ENCODE results near the gene NDUFS5.

DNA sequence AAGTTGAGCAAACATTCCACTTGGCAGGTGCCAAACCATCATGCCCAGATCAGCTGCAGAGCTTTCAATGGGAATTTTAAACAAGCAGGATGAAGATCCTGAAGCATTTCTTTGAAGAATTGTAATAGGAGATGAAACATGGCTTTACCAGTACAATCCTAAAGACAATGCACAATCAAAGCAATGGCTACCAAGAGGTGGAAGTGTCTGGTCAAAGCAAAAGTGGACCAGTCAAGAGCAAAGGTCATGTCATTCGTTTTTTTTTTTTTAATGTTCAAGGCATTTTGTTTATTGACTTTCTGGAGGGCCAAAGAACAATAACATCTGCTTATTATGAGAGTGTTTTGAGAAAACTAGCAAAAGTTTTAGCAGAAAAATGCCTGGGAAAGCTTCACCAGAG, 3.0 kb upstream of the NDUFS5 start:
- TF ChIP-seq, protein P1, sequence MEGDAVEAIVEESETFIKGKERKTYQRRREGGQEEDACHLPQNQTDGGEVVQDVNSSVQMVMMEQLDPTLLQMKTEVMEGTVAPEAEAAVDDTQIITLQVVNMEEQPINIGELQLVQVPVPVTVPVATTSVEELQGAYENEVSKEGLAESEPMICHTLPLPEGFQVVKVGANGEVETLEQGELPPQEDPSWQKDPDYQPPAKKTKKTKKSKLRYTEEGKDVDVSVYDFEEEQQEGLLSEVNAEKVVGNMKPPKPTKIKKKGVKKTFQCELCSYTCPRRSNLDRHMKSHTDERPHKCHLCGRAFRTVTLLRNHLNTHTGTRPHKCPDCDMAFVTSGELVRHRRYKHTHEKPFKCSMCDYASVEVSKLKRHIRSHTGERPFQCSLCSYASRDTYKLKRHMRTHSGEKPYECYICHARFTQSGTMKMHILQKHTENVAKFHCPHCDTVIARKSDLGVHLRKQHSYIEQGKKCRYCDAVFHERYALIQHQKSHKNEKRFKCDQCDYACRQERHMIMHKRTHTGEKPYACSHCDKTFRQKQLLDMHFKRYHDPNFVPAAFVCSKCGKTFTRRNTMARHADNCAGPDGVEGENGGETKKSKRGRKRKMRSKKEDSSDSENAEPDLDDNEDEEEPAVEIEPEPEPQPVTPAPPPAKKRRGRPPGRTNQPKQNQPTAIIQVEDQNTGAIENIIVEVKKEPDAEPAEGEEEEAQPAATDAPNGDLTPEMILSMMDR (IDR thresholded peaks at IDR 0.05; ENCODE audit: low read depth, low read length) = no peak
- no peak for TF ChIP-seq POLR2A (IDR thresholded peaks at IDR 0.05; ENCODE audit: extremely low read depth, insufficient read length)

Data from NB4 (cell line).